Heart left ventricle (tissue), 13 donors: ENCODE data around the gene ARID5B.

ENCODE experiments used
- CTCF ChIP-seq, 12 donors: fragments of 200-600 bp; sonication (generic) in 4 of 12; IDR thresholded peaks; one replicate each; pipeline versions ENCODE4 v1.5.0 to v1.8.0; 2018 to 2022; ENCODE audit warnings: antibody characterized with exemption in 12 of 12, mild to moderate bottlenecking in 5 of 12
- POLR2A ChIP-seq, 2 donors: fragments of 450-650 bp; IDR thresholded peaks; one replicate each; pipeline ENCODE4 v1.6.1; 2017; ENCODE audit warnings: antibody characterized with exemption in 2 of 2, mild to moderate bottlenecking in 2 of 2, moderate library complexity in 2 of 2
- donor health status: ischemic (EF 13 %, LVEDD 7.1; RV severe dilation, severe dysfunction).
- donor health status: DM: no; HTN: yes; CAD: no.
- donor health status: DM: no; HTN: no; CAD: no.
- donor health status: ischemic (EF 25% LVEDD 6.9; RV normal size, moderate dysfunction).
- donor health status: ischemic (EF 25% LVEDD 5.7; RV mildly dilated, moderate dysfunction).
- donor health status: ischemic (EF 35%, LVEDD 5.7; RV mildly dilated, moderate dysfunction).
- donor health status: nonischemic (EF 11% LVEDD 7.7; RV severe dilation, severe dysfunction).
- donor health status: DM: yes; HTN: yes; CAD: no.
- donor health status: PGD.
- donor health status: ischemic (EF 29% LVEDD 5.4; RV normal size, mild dysfunction).
- donor health status: nonischemic (EF 23%, LVEDD 6.1; RV moderate dilation, normal function).

DNA sequence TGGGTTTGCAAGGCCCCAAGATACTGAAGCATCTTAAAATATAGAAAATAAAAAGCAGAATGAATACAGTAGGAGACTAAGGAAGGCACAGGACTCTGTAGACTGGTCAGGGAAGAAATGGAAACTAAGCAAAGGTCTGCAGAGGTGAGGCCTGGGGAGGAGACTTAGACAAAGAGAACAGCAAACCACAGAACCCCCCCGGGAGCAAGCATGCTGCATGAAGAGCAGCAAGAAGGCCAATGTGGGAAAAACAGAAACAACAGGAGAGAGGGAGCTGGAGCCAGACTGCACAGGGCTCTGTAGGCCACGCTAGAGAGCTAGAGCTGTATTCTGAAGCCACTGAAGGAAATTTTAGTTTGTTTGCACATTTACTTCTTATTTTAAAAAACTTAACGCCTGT is 45.7 kb upstream of the ARID5B start:
- TF ChIP-seq CTCF (IDR thresholded peaks at IDR 0.05) = no peak
- no peak for TF ChIP-seq POLR2A (IDR thresholded peaks at IDR 0.05)
